Measurements from ENCODE around the gene KLF5.

DNA sequence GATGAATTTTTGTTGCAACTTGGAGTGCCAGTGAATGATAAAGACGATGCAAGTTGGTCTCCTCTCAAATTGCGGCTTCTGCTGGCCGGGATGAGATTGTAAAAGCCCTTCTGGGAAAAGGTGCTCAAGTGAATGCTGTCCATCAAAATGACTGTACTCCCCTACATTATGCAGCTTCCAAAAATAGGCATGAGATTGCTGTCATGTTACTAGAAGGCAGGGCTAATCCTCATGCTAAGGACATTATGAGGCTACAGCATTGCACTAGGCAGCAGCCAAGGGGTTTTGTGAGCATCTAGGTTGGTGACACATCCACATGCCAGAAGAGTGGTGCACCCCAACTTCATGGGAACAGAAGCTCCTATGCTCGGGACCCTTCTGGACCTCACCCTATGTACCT, 22.2 kb upstream of the KLF5 start:
- TF ChIP-seq EED (IDR thresholded peaks at IDR 0.05; ENCODE audit: low read depth) (no peak), RB1 (IDR thresholded peaks at IDR 0.05; ENCODE audit: borderline replicate concordance) (no peak), ZNF274 (IDR thresholded peaks at IDR 0.05; ENCODE audit: insufficient read depth, insufficient read length) (no peak), POLR2A (IDR thresholded peaks at IDR 0.05; ENCODE audit: low read depth, low read length) (no peak), BRCA1 (IDR thresholded peaks at IDR 0.05; ENCODE audit: low read depth, low read length) (no peak), CEBPZ (IDR thresholded peaks at IDR 0.05; ENCODE audit: low read depth, low read length) (no peak), RFX5 (IDR thresholded peaks at IDR 0.05; ENCODE audit: low read depth, low read length) (no peak), CREB1 (IDR thresholded peaks at IDR 0.05; ENCODE audit: low read depth) (no peak), SUPT20H (IDR thresholded peaks at IDR 0.05; ENCODE audit: borderline replicate concordance, control insufficient read depth, low read depth, low read length) (no peak)
- TF ChIP-seq, protein P1, sequence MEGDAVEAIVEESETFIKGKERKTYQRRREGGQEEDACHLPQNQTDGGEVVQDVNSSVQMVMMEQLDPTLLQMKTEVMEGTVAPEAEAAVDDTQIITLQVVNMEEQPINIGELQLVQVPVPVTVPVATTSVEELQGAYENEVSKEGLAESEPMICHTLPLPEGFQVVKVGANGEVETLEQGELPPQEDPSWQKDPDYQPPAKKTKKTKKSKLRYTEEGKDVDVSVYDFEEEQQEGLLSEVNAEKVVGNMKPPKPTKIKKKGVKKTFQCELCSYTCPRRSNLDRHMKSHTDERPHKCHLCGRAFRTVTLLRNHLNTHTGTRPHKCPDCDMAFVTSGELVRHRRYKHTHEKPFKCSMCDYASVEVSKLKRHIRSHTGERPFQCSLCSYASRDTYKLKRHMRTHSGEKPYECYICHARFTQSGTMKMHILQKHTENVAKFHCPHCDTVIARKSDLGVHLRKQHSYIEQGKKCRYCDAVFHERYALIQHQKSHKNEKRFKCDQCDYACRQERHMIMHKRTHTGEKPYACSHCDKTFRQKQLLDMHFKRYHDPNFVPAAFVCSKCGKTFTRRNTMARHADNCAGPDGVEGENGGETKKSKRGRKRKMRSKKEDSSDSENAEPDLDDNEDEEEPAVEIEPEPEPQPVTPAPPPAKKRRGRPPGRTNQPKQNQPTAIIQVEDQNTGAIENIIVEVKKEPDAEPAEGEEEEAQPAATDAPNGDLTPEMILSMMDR (IDR thresholded peaks at IDR 0.05 in 2 of 3, conservative IDR thresholded peaks at IDR 0.05 in 1 of 3; ENCODE audit: control insufficient read depth in 2 of 3, extremely low read depth in 1 of 3, insufficient read depth in 1 of 3, low read depth in 3 of 3, low read length in 3 of 3): no peak

Data from GM12878 (cell line).